Activated CD4-positive, alpha-beta T cell treated with anti-CD3 and anti-CD28 coated beads, Interleukin-2, amount 50 U/mL, for 16 hours (primary cell): Measurements from ENCODE around the gene ARMC6.
"Not testable (repeated sequence)": the region's sequence is repeated elsewhere in the genome, so short reads cannot be mapped to it uniquely, and the experiment has no call there.

Experiments
- DNase-seq: peaks from one replicate; pipeline ENCODE4 v3.0.0-alpha.2; 2020

ARMC6 gene

DNA sequence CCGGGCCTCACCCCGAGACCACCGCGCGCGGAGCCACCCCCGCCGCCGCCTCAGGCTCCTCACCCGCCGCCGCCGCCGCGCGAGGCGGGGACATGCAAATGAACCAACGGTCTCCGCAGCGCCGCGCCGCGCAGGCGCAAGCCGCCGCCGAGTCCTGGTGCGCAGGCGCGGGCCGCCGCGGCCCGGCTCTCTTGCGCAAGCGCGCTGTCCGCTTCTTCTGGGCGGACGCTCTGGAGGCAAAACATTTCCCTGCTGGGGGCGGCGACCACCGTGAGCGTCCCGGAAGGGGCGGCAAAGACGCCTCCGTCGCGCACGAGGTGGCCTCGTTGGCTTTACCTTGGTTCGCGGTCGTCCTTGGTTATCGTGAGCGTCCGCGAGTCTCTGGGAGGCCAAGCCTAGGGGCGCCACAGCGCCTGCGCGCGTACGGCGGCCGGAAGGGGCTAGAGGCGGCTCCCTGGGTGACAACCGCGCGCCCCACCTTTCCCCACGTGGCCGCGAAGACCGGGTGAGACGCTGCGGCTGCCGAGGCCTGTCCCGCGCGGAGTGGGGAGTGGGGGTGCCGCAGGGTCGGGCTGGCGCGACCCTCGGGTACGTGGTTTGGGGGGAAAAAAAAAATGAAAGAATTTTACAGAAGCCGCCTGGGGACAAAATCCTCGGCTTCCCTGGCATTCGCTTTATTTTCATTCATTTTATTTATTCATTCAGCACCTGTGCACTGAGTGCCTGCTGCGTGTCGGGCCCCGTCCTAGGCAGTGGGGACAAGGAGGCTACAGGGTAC lies at the start of gene ARMC6, which contains the start of gene SUGP2:
ARMC6 (plus strand) TSS at position 178 of the 778 bp plus-strand sequence. CDS start 607 bp downstream, outside the sequence.
SUGP2 (minus strand) TSS at position 92 of the 778 bp plus-strand sequence. CDS start 2,446 bp downstream, outside the sequence.
- DNase-seq = peak; percentile 91

DNA sequence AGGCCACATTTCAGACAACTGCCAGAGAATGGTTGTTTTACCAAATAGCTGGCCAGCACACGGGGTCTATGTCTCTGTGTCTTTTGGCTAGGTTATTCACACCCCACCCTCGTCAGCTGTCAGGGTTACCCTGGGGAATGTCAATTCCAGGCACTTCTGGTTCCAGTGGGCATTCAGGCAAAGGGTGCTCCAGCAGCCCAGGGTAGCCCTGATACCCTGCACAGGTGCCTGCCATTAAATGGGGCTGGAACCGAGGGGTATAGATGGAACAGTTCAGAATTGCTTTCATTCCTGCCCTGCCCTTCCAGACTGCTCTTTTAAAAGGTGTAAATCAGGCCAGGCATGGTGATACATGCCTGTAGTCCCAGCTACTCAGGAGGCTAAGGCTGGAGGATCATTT lies 49.2 kb upstream of the ARMC6 start:
- DNase-seq = no peak

DNA sequence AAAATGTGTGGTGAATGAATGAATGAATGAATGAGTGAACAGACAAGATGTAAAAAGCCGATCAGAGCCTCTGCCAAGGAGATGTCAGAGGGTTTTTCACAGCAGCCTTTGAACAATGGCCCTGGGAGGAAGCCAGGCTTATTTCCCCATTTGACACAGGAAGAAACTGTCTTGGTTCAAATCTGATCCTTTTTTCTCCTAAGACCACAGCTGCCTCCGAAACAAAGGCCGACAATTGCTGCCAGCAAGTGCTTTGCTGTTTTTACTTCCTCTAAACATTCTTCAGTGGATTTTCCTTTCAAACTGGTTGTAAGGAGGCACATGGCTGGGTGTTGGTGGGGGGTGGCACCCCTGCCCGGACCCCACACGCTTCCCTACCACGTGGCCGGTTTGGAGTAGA lies 48.1 kb upstream of the ARMC6 start:
- DNase-seq = no peak

DNA sequence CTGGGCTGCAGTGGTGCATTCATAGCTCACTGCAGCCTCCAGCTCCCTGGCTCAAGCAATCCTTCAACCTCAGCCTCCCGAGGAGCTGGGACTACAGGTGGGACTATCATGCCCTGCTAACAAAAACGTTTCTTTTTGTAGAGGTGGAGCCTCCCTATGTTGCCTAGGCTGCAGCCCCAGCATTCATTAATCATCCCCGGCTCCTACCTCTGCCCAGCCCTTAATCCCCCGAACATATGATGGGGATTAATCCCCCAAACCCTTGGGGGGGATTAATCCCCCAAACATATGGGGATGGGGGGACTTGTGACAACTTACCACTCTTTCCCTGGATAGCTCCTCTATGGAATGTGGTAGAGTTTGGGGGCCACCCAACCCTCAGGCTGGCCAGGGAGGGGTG lies 45.9 kb upstream of the ARMC6 start:
- no peak for DNase-seq

DNA sequence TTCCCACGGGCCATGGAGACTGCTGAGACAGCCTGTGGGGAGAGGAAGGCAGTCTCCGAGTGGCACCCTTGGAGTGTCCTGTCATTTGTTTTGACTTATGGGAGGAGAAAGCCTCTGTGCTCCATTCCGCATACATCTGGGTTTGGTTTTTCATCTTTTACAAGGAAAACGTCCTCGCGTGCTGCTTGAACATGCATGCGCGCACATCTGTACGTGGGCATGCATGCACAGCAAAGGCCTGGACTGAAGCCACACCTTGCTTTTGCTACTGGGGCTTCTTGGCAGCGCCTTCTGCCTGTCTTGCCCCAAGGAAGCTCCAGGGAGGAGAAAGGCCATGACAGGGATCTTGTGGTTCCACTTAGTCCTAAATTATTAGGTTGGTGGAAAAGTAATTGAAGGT lies 44.1 kb upstream of the ARMC6 start:
- DNase-seq = no peak

DNA sequence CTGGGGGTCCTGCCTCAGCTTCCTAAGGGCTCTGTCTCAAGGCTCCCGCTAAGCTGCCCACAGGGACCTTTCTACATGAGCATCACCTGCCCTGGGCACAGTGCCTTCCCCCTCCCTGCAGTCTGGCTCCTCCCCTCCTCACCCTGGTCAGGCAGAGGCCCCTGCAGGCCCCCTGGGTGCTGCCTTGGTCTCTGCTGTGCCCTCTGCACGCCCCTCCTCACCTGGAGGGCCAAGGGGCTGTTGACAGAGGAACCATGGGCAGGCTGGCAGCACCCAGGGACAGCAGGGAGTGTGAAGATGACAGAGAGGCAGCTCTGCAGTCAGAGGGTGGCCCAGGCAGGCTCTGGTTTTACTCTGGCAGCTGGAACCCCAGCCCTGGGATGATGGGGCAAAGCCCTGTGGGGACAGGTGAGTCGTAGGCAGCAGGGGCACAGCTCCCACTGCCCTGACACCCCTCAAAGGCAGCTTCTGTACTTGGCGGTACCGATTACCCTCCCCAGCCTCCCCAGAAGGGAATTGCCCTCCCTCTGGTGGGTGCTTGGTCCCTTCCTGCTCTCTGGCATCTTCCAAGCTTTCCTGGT lies 43.2 kb upstream of the ARMC6 start:
- no peak for DNase-seq

DNA sequence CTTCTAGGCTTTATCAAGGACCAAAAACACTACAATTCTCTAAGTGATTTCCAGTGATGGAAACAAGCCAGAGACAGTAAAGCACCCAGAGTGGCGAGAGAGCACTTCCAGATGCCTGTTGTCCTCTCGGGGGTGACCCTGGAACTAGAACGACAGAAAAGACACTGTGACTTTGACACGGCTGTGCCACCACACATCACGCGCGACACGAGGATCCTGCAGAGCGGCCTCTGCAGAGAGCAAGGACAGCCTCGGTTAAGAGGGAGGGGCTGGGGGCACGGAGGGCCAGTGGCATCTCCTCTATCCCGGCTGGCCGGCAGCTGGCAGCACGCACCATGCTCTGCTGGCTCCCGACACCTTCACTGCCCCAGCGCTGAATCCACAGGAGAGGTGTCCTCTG lies 42.4 kb upstream of the ARMC6 start:
- no peak for DNase-seq

DNA sequence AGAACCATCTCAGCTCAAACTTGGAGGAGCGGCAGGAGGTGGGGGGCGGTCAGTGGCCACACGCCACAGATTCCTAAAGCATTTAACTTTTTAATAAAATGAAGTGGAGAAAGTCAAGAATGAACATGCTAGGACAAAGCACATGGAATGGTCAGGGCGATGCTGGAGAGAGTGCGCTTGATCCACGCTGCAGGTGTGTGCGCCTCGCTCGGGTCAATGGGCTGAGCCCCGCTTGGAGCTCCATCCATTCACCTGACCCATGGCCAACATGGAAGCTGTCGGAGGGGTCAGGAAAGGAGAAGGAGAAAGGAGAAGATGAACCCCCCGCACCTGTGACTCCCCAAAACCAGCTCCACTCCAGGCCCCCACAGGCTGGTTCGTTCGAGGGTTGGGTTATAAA lies 41.9 kb upstream of the ARMC6 start:
- DNase-seq = no peak

DNA sequence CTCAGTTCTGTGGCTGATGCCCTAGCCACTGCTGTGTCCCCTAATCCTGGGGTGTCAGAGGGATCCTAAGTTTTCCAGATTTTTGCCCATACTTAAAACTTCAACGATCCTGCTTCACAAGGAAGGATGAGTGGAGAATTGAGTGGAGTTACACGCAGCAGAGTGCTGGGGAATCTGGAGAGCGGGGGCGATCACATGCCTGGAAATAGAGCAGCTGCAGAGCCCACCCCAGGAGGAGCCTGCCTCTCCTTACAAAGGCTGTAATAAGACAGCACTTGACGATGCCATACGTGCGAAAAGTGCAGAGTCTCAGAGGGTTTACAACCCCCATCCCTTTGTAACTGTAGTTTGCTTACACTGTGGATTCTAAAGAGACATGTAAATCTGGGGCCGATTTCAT lies 40.7 kb upstream of the ARMC6 start:
- no peak for DNase-seq

DNA sequence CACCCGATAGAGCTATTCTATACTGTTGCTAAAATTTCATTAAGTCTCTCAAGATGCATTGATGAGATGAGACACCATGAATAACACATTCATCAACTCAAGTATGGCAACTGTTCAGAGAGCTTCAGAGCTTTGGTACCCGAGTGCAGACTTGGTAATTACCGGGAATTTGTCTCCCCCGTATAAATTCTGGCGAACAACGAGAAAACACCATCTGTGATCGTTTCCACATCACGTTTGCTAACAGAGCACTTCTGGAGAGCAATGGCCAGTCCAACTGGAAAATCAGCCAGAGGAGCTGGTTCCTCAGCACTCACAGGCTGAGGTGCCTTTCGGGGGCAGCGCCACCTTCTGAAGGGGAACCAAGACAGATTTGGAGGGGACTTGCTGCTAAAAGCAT lies 40.3 kb upstream of the ARMC6 start:
- DNase-seq = no peak

DNA sequence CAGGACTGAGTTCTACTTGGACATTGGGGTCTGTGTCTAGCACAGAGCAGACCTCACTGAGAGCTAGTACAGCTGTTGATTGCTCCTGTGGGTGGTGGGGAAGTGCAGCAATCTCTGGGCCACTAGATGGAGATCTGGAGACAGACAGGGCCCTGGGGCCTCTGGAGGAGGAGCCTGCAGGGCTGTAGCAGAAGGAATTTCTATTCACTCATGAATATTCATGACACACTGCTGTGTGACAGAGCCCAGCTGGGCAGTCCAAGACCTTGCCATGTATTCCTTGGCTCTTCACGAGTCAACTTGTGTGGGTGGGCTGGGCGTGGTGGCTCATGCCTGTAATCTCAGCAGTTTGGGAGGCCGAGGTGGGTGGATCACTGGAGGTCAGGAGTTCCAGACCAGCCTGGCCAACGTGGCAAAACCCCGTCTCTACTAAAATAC lies 37.6 kb upstream of the ARMC6 start:
- peak; percentile 29 for DNase-seq

DNA sequence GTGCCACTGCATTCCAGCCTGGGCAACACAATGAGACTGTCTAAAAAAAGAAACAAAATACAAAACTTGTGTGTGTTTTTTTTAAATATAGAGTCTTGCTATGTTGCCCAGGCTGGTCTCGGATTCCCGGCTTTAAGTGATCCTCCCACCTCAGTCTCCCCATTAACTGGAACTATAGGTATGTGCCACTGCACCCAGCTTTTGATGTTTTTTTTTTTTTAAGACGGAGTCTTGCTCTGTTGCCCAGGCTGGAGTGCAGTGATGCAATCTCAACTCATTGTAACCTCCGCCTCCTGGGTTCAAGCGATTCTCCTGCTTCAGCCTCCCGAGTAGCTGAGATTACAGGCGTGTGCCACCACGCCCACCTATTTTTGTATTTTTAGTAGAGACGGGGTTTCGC lies 37.1 kb upstream of the ARMC6 start:
- DNase-seq = no peak

DNA sequence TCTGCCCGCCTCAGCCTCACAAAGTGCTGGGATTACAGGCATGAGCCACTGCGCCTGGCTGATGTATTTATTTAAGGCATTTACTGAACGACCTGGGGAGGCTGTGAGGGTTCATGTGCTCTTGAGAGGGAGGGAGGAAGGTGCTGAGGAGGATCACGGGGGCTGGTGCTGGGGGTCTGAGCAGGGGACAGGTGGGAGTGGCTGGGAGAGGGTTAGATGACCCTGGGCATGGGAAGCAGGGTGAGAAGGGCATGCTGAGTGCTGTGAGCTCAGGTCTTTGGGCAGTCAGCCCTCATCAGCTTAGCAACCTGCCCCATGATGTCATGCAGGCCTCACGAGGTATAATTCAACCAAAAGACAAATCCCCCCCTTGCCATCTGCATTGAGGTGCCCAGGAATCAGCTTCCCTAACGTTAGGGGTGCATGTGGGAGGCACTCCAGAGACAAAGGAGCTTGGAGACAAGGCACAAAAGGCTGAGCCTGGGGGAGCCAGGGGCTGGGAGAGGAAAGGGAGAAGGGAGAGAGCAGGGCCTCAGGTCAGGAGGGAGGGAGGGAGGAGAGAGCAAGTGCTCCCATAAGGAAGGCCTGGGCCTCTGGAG lies 36.5 kb upstream of the ARMC6 start:
- no peak for DNase-seq

DNA sequence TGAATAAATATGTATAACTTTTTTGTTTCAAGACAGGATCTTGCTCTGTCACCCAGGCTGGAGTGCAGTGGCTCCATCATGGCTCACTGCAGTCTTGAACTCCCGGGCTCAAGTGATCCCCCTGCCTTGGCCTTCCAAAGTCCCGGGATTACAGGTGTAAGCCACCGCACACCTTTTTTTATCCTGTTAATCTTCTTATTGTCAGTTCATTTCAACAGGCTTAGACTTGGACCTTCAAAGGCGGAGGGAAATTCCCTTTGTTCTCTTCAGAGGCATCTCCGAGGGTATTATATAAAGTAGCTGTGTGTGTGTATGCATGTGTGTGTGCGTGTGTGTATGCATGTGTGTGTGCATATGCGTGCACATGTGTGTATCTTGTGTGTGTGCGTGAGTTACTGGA lies 35.1 kb upstream of the ARMC6 start:
- DNase-seq = no peak

DNA sequence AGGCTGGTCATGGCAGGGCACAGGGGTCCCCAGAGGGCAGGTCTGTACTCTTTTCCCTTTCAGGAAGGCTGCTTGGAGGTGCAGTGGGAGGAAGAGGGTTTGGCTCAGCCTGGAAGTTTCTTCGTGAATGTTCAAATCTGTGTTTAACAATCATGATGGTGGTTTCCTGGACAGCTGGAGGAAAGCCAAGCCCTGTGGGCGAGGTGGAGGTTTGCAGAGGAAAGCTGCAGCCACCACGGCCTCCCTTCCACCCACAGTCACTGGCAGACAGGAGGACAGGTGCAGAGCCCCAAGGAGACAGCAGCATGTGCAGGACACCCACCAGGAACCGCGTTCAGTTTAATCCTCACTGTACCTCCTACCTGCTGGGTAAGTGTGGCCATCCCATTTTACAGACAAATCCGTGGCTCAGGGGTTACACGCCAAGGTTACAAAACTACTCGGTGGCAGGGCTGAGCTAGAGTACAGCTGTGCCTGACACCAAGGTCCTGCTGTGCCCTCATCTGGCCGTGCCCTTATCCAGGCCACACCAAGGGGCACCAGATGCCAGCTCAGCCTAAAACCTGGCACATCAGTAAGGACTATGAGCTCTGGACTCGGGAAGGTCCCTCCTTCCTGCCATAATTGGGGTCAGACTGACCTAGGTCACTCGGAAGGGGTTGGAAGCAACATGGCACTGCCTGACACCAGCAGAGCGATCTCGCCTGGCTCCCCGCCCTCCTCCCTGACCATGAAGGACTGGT lies 34.2 kb upstream of the ARMC6 start:
- no peak for DNase-seq

DNA sequence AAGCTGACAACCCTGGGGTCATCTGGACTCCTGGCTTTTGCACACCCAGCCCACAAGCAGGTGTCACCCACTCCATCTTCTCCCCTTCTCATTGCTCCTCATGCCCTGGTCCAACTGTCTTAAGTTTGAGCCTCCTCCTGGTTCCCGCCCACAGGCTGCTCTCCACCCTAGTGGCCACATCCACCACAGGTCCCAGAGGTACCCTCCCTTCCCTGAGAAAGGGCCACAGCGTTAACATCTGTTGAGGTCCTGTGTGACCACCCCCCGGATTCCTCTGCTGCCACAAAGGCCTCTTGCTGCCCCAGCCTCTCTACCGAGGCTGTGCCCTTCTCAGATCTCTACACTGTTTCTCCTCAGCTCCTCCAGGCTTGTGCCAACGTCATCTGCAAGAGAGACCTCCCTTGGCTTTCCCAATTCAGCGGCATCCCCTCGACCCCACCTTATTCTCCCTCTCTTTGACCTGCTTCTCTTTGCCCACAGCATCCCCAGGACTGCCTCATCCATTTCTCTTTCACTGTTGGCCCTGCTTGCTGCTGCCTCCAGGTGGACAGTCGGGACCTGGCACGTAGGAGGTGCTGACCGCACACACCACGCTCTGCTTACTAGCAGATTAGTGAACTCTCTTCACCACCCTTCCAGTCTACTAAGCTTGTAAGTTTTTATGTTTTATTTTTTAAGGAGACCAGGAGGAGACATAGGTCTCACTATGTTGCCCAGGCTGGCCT lies 33.3 kb upstream of the ARMC6 start:
- no peak for DNase-seq

DNA sequence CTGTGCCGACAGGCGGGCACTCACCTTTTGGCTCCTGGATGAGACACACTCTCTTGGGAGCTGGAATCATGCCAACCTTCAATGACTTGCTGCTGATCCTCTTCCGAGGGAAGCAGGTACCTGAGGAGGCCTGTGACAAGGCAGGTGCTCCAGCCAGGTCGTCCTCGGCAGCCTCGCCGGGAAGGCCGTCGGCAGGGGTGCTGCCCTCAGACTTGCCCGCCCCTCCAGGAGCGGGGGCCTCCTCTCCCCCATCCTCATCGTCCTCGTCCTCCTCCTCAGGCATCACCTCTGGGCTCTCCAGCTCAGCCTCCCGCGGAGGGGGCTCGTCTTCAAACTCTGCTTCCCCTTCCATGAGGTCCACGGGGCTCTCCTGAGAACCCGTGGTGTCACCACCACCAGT lies 29.3 kb upstream of the ARMC6 start:
- DNase-seq = no peak

DNA sequence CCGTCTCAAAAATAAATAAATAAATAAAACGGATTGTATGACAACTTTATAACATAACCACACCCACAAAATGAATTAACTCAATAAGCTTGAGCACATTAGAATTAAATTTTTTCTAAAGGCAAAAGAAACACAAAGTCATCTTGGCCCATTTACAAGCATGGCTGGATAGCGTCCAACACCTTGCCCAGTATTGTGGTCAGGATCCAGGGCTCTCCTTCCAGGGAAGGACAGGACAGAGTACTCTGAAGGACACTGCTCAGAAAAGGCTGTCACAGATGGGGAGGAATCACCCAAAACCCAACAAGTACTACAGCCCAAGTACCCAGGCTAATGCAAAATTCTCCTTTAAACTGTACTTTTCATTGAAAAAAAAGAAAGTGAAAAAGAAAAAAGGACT lies 27.2 kb upstream of the ARMC6 start:
- DNase-seq = no peak

DNA sequence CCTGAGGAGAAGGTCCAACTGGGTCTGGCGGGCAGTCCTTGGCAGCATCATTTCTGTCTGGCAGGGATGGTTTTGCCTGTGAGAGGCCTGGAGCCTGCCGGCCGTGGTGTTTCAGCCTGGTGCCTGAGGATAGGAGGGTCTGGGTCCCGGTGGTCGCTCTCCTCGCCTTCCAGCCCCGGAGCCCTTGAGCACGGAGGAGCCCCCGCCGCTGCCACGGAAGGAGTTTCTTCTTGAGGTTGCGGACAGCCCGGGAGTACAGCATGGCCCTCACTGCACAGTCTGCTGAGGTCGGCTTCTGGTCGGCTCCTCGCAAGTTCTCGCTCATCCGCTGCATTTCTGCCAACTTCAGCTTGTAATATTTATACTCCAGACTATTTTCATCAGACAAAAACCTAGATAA lies 23.5 kb upstream of the ARMC6 start:
- DNase-seq = no peak

DNA sequence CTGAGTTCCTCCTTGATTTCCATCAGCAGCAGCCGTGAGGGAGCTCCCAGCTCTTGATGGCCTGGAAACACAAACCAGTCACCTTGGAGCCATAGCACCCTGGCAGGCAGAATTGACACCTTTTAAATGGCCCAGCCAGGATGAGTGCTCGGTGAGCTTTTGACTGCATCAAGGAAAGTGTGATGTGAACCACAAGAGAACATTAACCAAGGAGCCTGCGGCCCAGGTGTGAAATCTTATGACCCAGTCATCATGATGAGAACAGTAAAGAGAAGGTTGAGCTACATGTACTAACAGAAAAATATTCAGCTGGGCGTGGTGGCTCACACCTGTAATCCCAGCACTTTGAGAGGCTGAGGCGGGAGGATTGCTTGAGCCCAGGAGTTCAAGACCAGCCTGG lies 22.9 kb upstream of the ARMC6 start:
- DNase-seq = no peak

DNA sequence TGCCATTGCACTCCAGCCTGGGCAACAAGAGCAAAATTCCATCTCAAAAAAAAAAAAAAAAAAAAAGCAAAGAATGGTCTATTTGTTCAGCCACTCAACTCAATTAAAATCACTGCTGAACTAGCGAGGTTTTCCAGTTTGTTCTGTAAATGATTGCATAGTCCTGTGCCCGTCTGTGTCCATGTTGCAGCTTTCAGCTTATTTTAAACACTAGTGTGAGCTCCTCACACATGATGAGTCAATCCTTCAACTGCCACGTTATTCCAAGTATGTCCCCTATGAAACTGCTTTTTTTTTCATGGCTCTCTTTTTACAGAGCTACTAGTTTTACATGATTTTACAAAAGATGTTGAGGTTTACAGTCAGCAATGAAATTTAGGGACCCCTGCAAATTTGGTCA lies 12.3 kb upstream of the ARMC6 start:
- no peak for DNase-seq

DNA sequence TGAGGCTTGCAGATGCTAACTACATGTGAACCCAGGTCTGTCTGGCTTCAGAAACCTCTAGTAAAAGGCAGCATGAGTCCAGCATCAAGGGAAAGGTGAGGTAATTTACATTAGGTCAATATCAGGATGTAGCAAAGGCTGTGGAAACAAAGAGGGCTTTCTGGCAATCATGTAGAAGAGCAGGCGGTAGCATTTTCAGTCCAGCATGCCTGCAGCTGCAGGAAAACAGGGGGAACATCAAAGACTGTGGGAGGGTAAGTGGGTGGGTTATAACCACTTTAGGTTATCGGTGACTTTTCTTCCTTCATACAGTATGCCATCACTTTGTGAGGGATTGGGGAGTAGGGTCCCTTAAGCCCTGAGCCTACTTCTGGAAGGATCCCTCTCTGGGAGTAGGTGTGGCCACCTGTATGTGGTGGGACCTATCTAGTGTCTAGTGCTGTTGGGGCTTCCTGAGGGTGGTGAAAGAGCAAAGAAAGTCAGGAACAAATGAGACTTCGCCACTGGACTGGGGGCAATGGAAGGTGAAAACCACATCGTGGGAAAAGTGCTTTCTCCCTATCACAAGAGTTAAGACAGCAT lies 10.9 kb upstream of the ARMC6 start:
- no peak for DNase-seq

DNA sequence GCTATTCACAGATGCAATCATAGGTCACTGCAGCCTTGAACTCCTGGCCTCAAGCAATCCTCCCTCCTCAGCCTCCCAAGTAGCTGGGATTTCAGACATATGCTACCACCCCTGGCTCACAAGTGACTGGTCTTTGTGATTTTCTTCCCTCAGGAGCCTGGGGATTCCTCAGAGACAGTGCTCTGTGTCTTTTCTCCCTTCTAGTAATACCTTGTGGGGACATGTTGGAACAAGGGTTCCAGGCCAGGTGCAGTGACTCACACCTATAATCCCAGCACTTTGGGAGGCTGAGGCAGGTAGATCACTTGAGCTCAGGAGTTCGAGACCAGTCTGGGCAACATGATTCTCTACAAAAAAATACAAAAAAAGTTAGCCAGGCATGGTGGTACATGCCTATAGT lies 10.0 kb upstream of the ARMC6 start:
- DNase-seq = not testable (repeated sequence)
